Astrocyte of the cerebellum (primary cell): ENCODE results near the gene C1orf216.

Source experiments
- DNase-seq: peaks from one replicate; pipeline ENCODE4 v3.0.0-alpha.2; 2011; ENCODE audit warnings: low read depth
- H3K4me3 ChIP-seq: 2 replicates; pipeline ENCODE4 v1.5.1; 2011; ENCODE audit warnings: mild to moderate bottlenecking, low read depth, low read length, moderate library complexity
- in situ Hi-C: cut with HindIII; loops from 2 replicates; pipeline ENCODE4 v1.10.0; 2017; ENCODE audit warnings: low sequenced_read_pairs
- TF ChIP-seq, protein P1 (sequence below): IDR thresholded peaks from 2 replicates; pipeline ENCODE4 v1.5.1; 2012; ENCODE audit warnings: low read length, low read depth, moderate library complexity, mild to moderate bottlenecking; ENCODE audit errors: missing control alignments

The C1orf216 gene

DNA sequence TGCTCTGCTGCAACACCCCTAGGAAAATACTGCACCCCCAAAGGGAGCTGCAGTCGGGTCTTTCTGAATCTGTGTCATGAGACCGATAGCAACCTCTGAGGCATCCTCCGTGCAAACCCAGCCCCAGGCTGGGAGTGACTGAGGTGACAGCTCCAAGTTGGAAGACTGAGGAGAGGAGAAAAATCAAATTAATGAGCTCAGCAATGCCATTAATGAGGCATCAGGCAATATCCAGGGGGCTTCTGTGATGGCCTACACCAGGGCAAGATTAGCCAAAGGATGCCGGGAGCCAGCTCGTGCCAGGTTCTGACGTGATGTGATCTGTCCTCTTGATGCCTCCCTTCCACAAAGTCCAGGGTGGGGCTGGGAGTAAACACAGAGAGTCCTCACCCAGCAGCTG, 46.6 kb downstream of the C1orf216 start:
- in situ Hi-C loops = no loop called here
- TF ChIP-seq, protein P1, sequence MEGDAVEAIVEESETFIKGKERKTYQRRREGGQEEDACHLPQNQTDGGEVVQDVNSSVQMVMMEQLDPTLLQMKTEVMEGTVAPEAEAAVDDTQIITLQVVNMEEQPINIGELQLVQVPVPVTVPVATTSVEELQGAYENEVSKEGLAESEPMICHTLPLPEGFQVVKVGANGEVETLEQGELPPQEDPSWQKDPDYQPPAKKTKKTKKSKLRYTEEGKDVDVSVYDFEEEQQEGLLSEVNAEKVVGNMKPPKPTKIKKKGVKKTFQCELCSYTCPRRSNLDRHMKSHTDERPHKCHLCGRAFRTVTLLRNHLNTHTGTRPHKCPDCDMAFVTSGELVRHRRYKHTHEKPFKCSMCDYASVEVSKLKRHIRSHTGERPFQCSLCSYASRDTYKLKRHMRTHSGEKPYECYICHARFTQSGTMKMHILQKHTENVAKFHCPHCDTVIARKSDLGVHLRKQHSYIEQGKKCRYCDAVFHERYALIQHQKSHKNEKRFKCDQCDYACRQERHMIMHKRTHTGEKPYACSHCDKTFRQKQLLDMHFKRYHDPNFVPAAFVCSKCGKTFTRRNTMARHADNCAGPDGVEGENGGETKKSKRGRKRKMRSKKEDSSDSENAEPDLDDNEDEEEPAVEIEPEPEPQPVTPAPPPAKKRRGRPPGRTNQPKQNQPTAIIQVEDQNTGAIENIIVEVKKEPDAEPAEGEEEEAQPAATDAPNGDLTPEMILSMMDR = no peak
- H3K4me3 ChIP-seq = no peak overlapping the region
- no peak for DNase-seq

DNA sequence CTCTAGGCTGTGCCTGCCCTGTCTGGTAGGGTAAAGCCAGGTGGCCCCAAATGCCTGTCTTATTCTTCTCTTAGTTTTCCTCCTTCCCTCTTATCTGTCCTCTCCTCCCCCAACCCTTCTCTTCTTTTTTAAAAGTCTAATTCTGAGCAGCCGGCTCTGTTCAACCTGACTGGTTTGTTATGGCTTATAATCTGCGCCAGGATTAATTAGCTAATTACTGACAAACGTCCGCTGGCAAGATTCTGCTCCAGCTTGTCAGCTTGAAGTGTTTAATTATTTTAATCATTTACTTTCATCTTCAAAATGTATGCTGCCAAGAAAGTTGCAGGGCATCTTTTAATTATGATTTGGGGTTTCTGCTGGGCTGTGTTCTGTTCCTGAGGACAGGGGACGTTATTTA, 50.2 kb downstream of the C1orf216 start:
- TF ChIP-seq, protein P1 = no peak
- H3K4me3 ChIP-seq = no peak overlapping the region
- in situ Hi-C loops = no loop called here

DNA sequence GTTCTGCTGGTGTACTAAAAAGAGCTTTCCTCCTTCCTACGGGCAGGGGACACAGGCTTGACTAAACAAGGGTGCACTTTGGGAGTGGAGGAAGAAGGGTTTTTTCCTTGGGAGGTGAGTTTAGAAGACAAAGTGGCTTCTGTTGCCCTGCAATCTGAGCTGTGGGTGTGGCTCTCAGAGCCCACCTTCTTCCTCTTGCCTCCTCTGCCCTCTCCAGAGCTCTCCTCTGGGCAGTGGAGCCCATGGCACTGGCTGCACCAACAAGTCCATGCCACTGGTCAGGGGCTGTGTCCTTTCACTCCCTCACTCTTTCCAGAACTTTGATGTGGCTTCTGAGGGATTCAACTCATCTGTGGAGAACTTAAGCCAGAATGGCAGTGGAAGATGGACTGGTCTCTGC, 51.8 kb downstream of the C1orf216 start:
- in situ Hi-C loops = no loop called here

More for the DNA sequence above, 50.2 kb downstream of the C1orf216 start:
- no peak for DNase-seq

DNA sequence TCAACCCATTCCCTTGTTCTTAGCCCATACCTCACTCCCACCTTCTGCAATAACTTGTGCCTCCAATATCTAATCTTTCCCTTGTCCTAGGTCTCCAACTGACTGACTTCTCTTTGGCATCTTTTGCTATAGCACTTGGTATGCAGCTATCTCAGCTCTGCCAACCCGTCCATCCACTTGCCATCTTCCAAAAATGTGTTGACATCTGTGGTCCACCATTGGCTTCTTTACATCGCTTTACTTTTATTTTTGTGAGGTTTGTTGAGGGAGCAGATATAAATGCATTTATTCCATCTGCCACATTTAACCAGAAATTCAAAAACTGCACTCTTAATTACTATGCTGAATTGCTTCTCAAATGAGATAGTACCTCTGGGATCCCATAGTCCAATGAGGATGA, 52.5 kb downstream of the C1orf216 start:
- TF ChIP-seq, protein P1 = no peak
- in situ Hi-C loops = no loop called here
- no peak overlapping the region for H3K4me3 ChIP-seq
- no peak for DNase-seq

More for the DNA sequence above, 51.8 kb downstream of the C1orf216 start:
- no peak for DNase-seq
- TF ChIP-seq, protein P1 = no peak
- H3K4me3 ChIP-seq = no peak overlapping the region
